H1 (cell line): ENCODE measurements around the gene P3H2.

ENCODE experiments used
- ASH2L ChIP-seq: fragments of 200-600, 300-600 bp; sonication (generic); IDR thresholded peaks from one replicate; pipeline ENCODE4 v1.7.1; 2017; ENCODE audit warnings: low read length
- CEBPB ChIP-seq: IDR thresholded peaks from 2 replicates; pipeline ENCODE4 v1.6.1; 2012; ENCODE audit warnings: low read depth, low read length
- CREB1 ChIP-seq: IDR thresholded peaks from 2 replicates; pipeline ENCODE4 v1.6.1; 2012; ENCODE audit warnings: inconsistent platforms
- CTCF ChIP-seq, 3 experiments: IDR thresholded peaks; 1 replicate in 2 of 3; 2 replicates in 1 of 3; pipeline versions ENCODE4 v1.5.1 to v1.6.1; 2011; ENCODE audit warnings: low read length in 3 of 3, mild to moderate bottlenecking in 3 of 3, inconsistent platforms in 2 of 3, low read depth in 1 of 3, moderate library complexity in 1 of 3; ENCODE audit not compliant: insufficient read depth in 1 of 3; ENCODE audit errors: control extremely low read depth in 1 of 3
- EP300 ChIP-seq, 2 experiments: IDR thresholded peaks; 1 replicate in 1 of 2; 2 replicates in 1 of 2; pipeline ENCODE4 v1.6.1; 2011 to 2012; ENCODE audit warnings: low read depth in 2 of 2, low read length in 2 of 2, mild to moderate bottlenecking in 2 of 2, borderline replicate concordance in 1 of 2, inconsistent platforms in 1 of 2, moderate library complexity in 1 of 2
- MAFK ChIP-seq: IDR thresholded peaks from 2 replicates; pipeline ENCODE4 v1.6.1; 2012; ENCODE audit warnings: low read depth, mild to moderate bottlenecking, improper control_type of control experiment, low read length
- POLR2A ChIP-seq, 2 experiments: IDR thresholded peaks; 1 replicate in 1 of 2; 2 replicates in 1 of 2; pipeline ENCODE4 v1.6.1; 2011; ENCODE audit warnings: low read depth in 2 of 2, low read length in 2 of 2, mild to moderate bottlenecking in 2 of 2; ENCODE audit errors: control extremely low read depth in 1 of 2
- RBBP5 ChIP-seq: IDR thresholded peaks from 2 replicates; pipeline ENCODE4 v1.7.1; 2012; ENCODE audit warnings: low read depth, mild to moderate bottlenecking, inconsistent platforms, low read length, moderate library complexity, borderline replicate concordance
- TAF1 ChIP-seq: IDR thresholded peaks from 2 replicates; pipeline ENCODE4 v1.6.1; 2011; ENCODE audit warnings: mild to moderate bottlenecking, low read depth, low read length
- YY1 ChIP-seq: IDR thresholded peaks from 2 replicates; pipeline ENCODE4 v1.6.1; 2011; ENCODE audit warnings: low read depth, mild to moderate bottlenecking, low read length

DNA sequence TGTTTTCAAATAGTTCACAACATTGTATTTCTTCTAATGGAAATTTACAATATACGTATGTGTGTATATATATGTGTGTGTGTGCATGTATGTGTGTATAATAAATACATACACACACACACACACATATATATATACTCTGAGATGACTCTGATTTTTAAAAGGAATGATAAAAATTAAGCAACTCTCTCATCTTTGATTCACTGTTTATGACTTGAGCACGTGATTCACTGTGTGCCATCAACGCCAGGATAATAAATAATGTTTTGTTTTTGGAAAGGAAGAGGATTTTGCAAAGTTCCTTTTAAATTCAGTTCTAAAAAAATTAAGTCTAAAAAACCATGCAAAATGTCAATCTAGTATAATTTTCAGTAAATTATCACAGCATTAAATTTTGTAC, 132.4 kb downstream of the P3H2 start:
- TF ChIP-seq CEBPB: no peak
- TF ChIP-seq CTCF (IDR thresholded peaks at IDR 0.05; ENCODE audit: control extremely low read depth in 1 of 3, insufficient read depth in 1 of 3, low read depth in 1 of 3, low read length in 3 of 3): no peak
- TF ChIP-seq ASH2L: no peak
- no peak for TF ChIP-seq YY1
- no peak for TF ChIP-seq MAFK
- TF ChIP-seq RBBP5: no peak
- no peak for TF ChIP-seq POLR2A (IDR thresholded peaks at IDR 0.05; ENCODE audit: control extremely low read depth in 1 of 2, low read depth in 2 of 2, low read length in 2 of 2)
- TF ChIP-seq TAF1: no peak
- no peak for TF ChIP-seq EP300 (IDR thresholded peaks at IDR 0.05; ENCODE audit: borderline replicate concordance in 1 of 2, low read depth in 2 of 2, low read length in 2 of 2)
- TF ChIP-seq CREB1: no peak
